Trophoblast cell (in vitro differentiated cells and primary cell): ENCODE results near the gene P3H1.

Experiments used
- DNase-seq, 2 donors: peaks; one replicate each; pipeline ENCODE4 v3.0.0-alpha.2; 2016
- H2AFZ ChIP-seq: 2 replicates; pipeline ENCODE4 v1.6.1; 2013; ENCODE audit warnings: low read length, moderate library complexity, mild to moderate bottlenecking; ENCODE audit not compliant: insufficient read depth, poor library complexity
- H2AK5ac ChIP-seq: 2 replicates; pipeline ENCODE4 v1.6.1; 2013; ENCODE audit warnings: mild to moderate bottlenecking, low read length
- H2BK120ac ChIP-seq: 2 replicates; pipeline ENCODE4 v1.6.1; 2013; ENCODE audit warnings: low read length, mild to moderate bottlenecking, moderate library complexity; ENCODE audit not compliant: insufficient read depth, poor library complexity
- H2BK12ac ChIP-seq: 2 replicates; pipeline ENCODE4 v1.6.1; 2013; ENCODE audit warnings: mild to moderate bottlenecking, low read length, moderate library complexity
- H2BK5ac ChIP-seq: 2 replicates; pipeline ENCODE4 v1.6.1; 2013; ENCODE audit warnings: low read length, low read depth, moderate library complexity, mild to moderate bottlenecking; ENCODE audit not compliant: poor library complexity
- H3K14ac ChIP-seq: 2 replicates; pipeline ENCODE4 v1.6.1; 2013; ENCODE audit warnings: mild to moderate bottlenecking, low read length
- H3K18ac ChIP-seq: 2 replicates; pipeline ENCODE4 v1.6.1; 2013; ENCODE audit warnings: mild to moderate bottlenecking, low read length
- H3K23ac ChIP-seq: 2 replicates; pipeline ENCODE4 v1.6.1; 2013; ENCODE audit warnings: low read length
- H3K27ac ChIP-seq: 2 replicates; pipeline ENCODE4 v1.5.1; 2013; ENCODE audit warnings: low read depth, mild to moderate bottlenecking, inconsistent platforms, low read length, moderate library complexity
- H3K27me3 ChIP-seq: 2 replicates; pipeline ENCODE4 v1.6.1; 2013; ENCODE audit warnings: inconsistent platforms, mild to moderate bottlenecking, low read length, moderate library complexity; ENCODE audit not compliant: insufficient read depth
- H3K36me3 ChIP-seq, 2 experiments: 1 replicate in 1 of 2; 2 replicates in 1 of 2; pipeline ENCODE4 v1.6.1; 2013; ENCODE audit warnings: low read length in 2 of 2, mild to moderate bottlenecking in 2 of 2, moderate library complexity in 1 of 2; ENCODE audit not compliant: insufficient read depth in 2 of 2, control insufficient read depth in 1 of 2
- H3K4ac ChIP-seq: 2 replicates; pipeline ENCODE4 v1.6.1; 2013; ENCODE audit warnings: low read depth, mild to moderate bottlenecking, low read length, moderate library complexity
- H3K4me1 ChIP-seq, 2 experiments: 1 replicate in 1 of 2; 2 replicates in 1 of 2; pipeline ENCODE4 v1.6.1; 2013; ENCODE audit warnings: low read length in 2 of 2, mild to moderate bottlenecking in 2 of 2, moderate library complexity in 1 of 2; ENCODE audit not compliant: insufficient read depth in 2 of 2, control insufficient read depth in 1 of 2
- H3K4me2 ChIP-seq: 2 replicates; pipeline ENCODE4 v1.6.1; 2013; ENCODE audit warnings: inconsistent platforms, mild to moderate bottlenecking, low read length, moderate library complexity
- H3K4me3 ChIP-seq: 2 replicates; pipeline ENCODE4 v1.5.1; 2013; ENCODE audit warnings: mild to moderate bottlenecking, low read depth, low read length, inconsistent platforms
- H3K79me1 ChIP-seq: one replicate; pipeline ENCODE4 v1.6.1; 2013; ENCODE audit warnings: low read length
- H3K79me2 ChIP-seq: 2 replicates; pipeline ENCODE4 v1.6.1; 2013; ENCODE audit warnings: low read length, mild to moderate bottlenecking; ENCODE audit not compliant: control insufficient read depth, insufficient read depth, poor library complexity
- H3K9ac ChIP-seq: 2 replicates; pipeline ENCODE4 v1.6.1; 2013; ENCODE audit warnings: mild to moderate bottlenecking, low read length
- H3K9me3 ChIP-seq: 2 replicates; pipeline ENCODE4 v1.6.1; 2013; ENCODE audit warnings: low read depth, mild to moderate bottlenecking, control low read depth, inconsistent platforms, low read length; ENCODE audit not compliant: insufficient read depth
- H4K12ac ChIP-seq: 2 replicates; pipeline ENCODE4 v1.6.1; 2013; ENCODE audit warnings: low read depth, mild to moderate bottlenecking, low read length, moderate library complexity
- H4K8ac ChIP-seq: 2 replicates; pipeline ENCODE4 v1.6.1; 2013; ENCODE audit warnings: low read depth, mild to moderate bottlenecking, low read length, moderate library complexity
- H4K91ac ChIP-seq: one replicate; pipeline ENCODE4 v1.6.1; 2013; ENCODE audit warnings: low read depth, mild to moderate bottlenecking, low read length, moderate library complexity
- WGBS: extraction: QIAGEN DNeasy Blood & Tissue Kit; methylation state at CpG from one replicate; pipeline ENCODE4 v1.1.7; 2013; ENCODE audit warnings: missing lambda C conversion rate; ENCODE audit not compliant: insufficient read length, insufficient coverage; ENCODE audit errors: extremely low coverage; 5-methylcytosine and 5-hydroxymethylcytosine counted together

P3H1 gene

GRCh38 chr1:42738678-42739226, 28.1 kb downstream of the P3H1 start:
- H2BK5ac ChIP-seq, result no peak overlapping the region

GRCh38 chr1:42737986-42738677, 28.7 kb downstream of the P3H1 start:
- Histone ChIP-seq H4K8ac (no peak overlapping the region), H3K36me3 (no peaks in the 10 kb centered on the region)
- WGBS, result no CpG with 5 or more reads among the region's 21 CpGs

More at GRCh38 chr1:42738678-42739226, 28.1 kb downstream of the P3H1 start:
- Histone ChIP-seq H3K4me3 (no peak overlapping the region), H3K36me3 (no peaks in the 10 kb centered on the region), H3K9me3 (peaks cover 6% of the 10 kb centered on the region), H2AFZ (no peak overlapping the region), H3K9ac (no peak overlapping the region), H2BK12ac (no peak overlapping the region), H3K23ac (no peak overlapping the region), H3K79me1 (no peaks in the 10 kb centered on the region), H3K27me3 (no peaks in the 10 kb centered on the region), H3K79me2 (no peaks in the 10 kb centered on the region), H4K91ac (no peak overlapping the region), H2AK5ac (no peak overlapping the region), H2BK120ac (no peak overlapping the region), H3K27ac (no peak overlapping the region), H3K4me1 (peaks cover 14 to 25% of the 10 kb centered on the region in 2 experiments), H3K4ac (no peak overlapping the region), H3K18ac (no peak overlapping the region), H3K14ac (no peak overlapping the region), H4K8ac (no peak overlapping the region), H4K12ac (no peak overlapping the region), H3K4me2 (no peak overlapping the region)
- no peak for DNase-seq
- no CpG with 5 or more reads among the region's 8 CpGs for WGBS

GRCh38 chr1:42737257-42737656, 29.6 kb downstream of the P3H1 start:
- H3K9ac ChIP-seq, result no peak overlapping the region
- peaks cover 11 to 20% of the 10 kb centered on the region in 2 experiments for H3K4me1 ChIP-seq

More at GRCh38 chr1:42737986-42738677, 28.7 kb downstream of the P3H1 start:
- no peak for DNase-seq
- Histone ChIP-seq H2BK12ac (no peak overlapping the region), H3K14ac (no peak overlapping the region), H2AK5ac (no peak overlapping the region), H3K27ac (no peak overlapping the region), H3K23ac (no peak overlapping the region), H3K79me2 (no peaks in the 10 kb centered on the region), H2BK120ac (no peak overlapping the region), H3K4me3 (peak overlapping the region; percentile 31), H2BK5ac (no peak overlapping the region), H3K18ac (no peak overlapping the region), H2AFZ (no peak overlapping the region), H4K91ac (no peak overlapping the region), H3K4ac (no peak overlapping the region), H3K4me2 (no peak overlapping the region), H3K27me3 (no peaks in the 10 kb centered on the region), H4K12ac (no peak overlapping the region), H3K79me1 (no peaks in the 10 kb centered on the region), H3K4me1 (peaks cover 11 to 23% of the 10 kb centered on the region in 2 experiments), H3K9ac (no peak overlapping the region), H3K9me3 (peaks cover 6% of the 10 kb centered on the region)

GRCh38 chr1:42736571-42737200, 30.1 kb downstream of the P3H1 start:
- H3K18ac ChIP-seq, result peak overlapping the region; percentile 17
- peak overlapping the region; percentile 16 for H4K91ac ChIP-seq
- H3K79me2 ChIP-seq, result no peaks in the 10 kb centered on the region
- H2AK5ac ChIP-seq, result peak overlapping the region; percentile 2
- H2BK5ac ChIP-seq, result no peak overlapping the region
- H3K4me1 ChIP-seq, result peaks cover 11 to 20% of the 10 kb centered on the region in 2 experiments
- H3K79me1 ChIP-seq, result no peaks in the 10 kb centered on the region
- H3K4me2 ChIP-seq, result no peak overlapping the region
- H3K27me3 ChIP-seq, result no peaks in the 10 kb centered on the region
- no peak for DNase-seq
- H3K9ac ChIP-seq, result no peak overlapping the region
- no peak overlapping the region for H3K14ac ChIP-seq
- peak overlapping the region; percentile 18 for H4K12ac ChIP-seq
- H2BK120ac ChIP-seq, result peak overlapping the region; percentile 2
- no CpG with 5 or more reads among the region's 8 CpGs for WGBS
- H2AFZ ChIP-seq, result no peak overlapping the region
- H3K4me3 ChIP-seq, result no peak overlapping the region
- no peak overlapping the region for H2BK12ac ChIP-seq
- H4K8ac ChIP-seq, result peak overlapping the region; percentile 33
- no peak overlapping the region for H3K23ac ChIP-seq
- no peak overlapping the region for H3K27ac ChIP-seq
- no peak overlapping the region for H3K4ac ChIP-seq
- peaks cover 6% of the 10 kb centered on the region for H3K9me3 ChIP-seq
- H3K36me3 ChIP-seq, result no peaks in the 10 kb centered on the region

More at GRCh38 chr1:42737257-42737656, 29.6 kb downstream of the P3H1 start:
- no peak overlapping the region for H3K14ac ChIP-seq
- H2AFZ ChIP-seq, result no peak overlapping the region
- no peak overlapping the region for H3K23ac ChIP-seq
- no peaks in the 10 kb centered on the region for H3K79me2 ChIP-seq
- H3K4me3 ChIP-seq, result no peak overlapping the region
- no peak overlapping the region for H2BK5ac ChIP-seq
- no peak overlapping the region for H3K18ac ChIP-seq
- WGBS, result no CpG with 5 or more reads among the region's 5 CpGs
- no peaks in the 10 kb centered on the region for H3K36me3 ChIP-seq
- H2BK120ac ChIP-seq, result no peak overlapping the region
- no peak overlapping the region for H3K4me2 ChIP-seq
- peak; percentile 35 to 52 for DNase-seq
- H3K27me3 ChIP-seq, result no peaks in the 10 kb centered on the region
- H3K27ac ChIP-seq, result no peak overlapping the region
- H4K12ac ChIP-seq, result no peak overlapping the region
- H3K9me3 ChIP-seq, result peaks cover 6% of the 10 kb centered on the region
- H4K8ac ChIP-seq, result no peak overlapping the region
- H2BK12ac ChIP-seq, result no peak overlapping the region
- H3K4ac ChIP-seq, result no peak overlapping the region
- no peak overlapping the region for H2AK5ac ChIP-seq
- no peak overlapping the region for H4K91ac ChIP-seq
- no peaks in the 10 kb centered on the region for H3K79me1 ChIP-seq
